HG03354 (cell line): ENCODE results near the gene TMEM255B.

Source experiments
- ATAC-seq: cut with Tn5 transposase; IDR thresholded peaks from one replicate; pipeline ENCODE4 v1.9.1; 2021; ENCODE audit warnings: mild to moderate bottlenecking; ENCODE audit not compliant: unreplicated experiment, poor library complexity, severe bottlenecking

The TMEM255B gene

GRCh38 chr13:113796964-113797676 is 38.1 kb downstream of the TMEM255B start:
- no peak for ATAC-seq

DNA sequence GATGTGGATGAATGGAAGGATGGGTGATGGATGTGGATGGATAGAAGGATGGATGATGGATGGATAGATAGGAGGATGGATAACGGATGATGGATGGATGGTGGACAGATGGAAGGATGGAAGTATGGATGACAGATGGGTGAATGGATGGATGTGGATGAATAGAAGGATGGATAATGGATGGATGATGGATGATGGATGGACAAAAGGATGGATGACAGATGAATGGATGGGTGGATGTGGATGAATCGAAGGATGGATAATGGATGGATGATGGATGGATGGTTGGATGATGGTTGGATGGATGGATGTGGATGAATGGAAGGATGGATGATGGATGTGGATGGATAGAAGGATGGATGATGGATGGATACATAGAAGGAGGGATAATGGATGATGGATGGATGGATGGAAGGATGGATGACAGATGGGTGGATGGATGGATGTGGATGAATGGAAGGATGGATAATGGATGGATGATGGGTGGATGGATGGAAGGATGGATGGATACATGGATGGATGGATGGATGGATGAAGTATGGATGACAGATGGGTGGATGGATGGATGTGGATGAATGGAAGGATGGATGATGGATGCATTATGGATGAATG is 39.3 kb downstream of the TMEM255B start:
- ATAC-seq: no peak

DNA sequence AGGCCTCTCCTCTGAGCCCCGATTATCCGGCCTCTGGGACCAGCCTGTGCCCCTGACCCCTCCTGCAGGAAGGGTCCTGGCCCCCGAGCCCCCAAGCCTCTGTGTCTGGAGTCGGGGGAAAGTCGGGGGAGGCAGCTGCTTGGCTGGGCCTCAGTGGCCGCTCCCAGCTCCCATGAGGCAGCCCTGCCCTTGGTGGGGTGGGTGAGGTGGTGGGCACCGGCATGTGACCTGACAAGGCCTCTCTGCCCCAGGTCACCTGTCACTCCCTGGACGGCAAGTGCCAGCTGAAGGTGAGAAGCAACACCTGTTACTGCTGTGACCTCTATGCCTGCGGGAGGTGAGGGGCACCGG is 41.5 kb downstream of the TMEM255B start:
- ATAC-seq: no peak

DNA sequence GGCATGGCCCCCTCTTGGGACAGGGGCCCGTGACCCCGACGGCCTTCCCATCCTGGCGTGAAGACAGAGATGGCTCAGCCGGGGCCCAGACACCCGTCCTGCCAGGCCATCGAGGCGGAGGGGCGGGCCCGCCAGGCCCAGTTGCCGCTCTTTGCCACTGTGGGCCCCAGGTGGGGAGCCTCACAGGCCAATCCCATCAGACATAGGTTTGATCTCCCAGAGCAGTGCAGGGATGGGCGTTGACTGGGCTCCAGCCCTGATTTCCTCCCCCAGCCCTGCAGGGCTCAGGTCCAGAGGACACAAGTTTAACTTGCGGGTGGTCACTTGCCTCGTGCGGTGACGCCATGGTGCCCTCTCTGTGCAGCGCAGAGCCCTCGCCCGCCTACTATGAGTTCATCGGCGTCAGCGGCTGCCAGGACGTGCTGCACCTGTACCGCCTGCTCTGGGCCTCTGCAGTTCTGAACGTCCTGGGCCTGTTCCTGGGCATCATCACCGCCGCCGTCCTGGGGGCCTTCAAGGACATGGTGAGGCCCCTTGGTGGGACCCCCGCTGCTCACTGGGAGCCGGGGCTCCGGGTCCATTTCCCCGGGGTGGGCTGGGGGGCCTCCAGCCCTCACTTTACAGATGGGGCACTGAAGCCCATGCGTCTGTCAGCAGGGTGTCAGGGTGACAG is 42.4 kb downstream of the TMEM255B start:
- no peak for ATAC-seq

DNA sequence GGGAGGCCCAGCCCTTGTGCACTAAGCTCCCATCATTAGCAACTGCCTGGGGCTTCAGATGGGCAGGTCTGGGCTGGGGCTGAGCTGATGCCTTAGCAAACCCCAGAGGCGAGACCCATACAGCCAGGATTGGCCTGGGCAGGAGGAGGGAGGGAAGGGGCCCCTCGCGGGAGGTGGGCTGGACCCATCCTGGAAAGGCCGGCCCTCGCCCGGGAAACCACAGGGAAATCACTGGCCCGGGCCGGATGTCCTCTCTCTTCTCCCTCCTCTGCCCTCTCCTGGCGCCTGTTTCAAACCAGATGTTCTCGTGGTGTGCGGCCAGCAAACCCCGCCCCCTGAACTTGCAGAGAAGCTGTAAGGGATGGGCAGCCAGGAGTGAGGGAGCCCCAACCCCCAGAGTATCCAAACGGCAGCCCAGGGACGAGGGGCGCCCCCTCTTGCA is 43.1 kb downstream of the TMEM255B start:
- no peak for ATAC-seq

- ATAC-seq: no peak
These were observed 43.7 kb downstream of the TMEM255B start for GRCh38 chr13:113802761-113803160.

GRCh38 chr13:113803409-113804016 is 44.5 kb downstream of the TMEM255B start:
- ATAC-seq: no peak

DNA sequence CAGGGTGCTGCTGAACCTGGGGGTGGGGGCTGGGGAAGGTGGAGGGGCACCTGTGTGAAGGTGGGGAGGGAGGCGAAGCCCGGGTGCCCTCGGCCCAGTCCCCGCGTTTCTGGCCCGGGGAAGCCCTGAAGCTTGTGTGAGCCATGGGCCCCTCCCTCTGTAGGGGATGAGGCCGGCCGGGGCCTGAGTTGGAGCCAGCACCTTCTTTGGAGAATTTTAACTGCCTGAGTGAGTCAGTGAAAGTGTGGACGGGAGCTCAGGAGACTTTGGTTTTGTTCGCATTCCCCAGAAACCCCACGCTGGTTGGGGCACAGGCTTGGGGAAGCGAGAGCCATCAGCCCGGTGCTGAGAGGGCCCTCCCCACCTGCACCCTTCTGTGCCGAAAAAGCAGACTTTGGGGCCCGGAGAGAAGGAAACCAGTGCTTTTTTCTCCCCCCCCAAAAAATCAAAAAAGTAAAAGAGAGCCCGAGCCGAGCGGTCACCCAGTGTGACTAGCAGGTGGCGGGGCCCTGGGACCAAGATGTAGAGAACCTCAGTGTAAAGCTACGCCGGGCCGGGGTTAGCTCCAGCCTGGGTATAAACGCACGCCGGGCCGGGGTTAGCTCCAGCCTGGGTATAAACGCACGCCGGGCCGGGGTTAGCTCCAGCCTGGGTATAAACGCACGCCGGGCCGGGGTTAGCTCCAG is 45.1 kb downstream of the TMEM255B start:
- ATAC-seq: no peak

DNA sequence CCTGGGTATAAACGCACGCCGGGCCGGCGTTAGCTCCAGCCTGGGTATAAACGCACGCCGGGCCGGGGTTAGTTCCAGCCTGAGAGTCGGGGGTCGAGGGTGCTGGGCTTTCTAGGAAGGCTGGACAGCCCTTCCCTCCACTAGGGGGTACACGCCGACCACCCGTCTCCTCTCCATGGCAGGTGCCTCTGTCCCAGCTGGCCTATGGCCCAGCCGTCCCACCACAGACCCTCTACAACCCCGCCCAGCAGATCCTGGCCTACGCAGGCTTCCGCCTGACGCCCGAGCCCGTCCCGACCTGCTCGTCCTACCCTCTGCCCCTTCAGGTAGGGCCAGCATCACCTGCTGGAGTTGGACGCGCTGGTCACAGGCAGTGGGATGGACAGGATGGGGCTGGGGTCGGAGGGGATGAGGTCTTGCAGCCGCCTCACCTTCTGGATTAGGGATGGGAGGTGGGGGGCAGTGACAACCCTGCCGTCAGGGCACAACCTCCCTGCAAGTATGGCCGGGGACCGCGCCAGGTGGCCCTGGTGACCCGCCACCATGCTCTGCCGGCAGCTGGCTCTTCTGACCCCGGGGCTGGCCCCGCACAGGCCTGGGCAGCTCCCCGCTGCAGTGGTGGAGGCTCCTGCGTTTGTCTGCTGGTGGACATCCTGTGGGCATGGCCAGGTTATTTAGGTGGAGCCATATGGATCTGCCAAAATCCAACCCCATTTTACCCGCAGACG is 45.8 kb downstream of the TMEM255B start:
- ATAC-seq: no peak

DNA sequence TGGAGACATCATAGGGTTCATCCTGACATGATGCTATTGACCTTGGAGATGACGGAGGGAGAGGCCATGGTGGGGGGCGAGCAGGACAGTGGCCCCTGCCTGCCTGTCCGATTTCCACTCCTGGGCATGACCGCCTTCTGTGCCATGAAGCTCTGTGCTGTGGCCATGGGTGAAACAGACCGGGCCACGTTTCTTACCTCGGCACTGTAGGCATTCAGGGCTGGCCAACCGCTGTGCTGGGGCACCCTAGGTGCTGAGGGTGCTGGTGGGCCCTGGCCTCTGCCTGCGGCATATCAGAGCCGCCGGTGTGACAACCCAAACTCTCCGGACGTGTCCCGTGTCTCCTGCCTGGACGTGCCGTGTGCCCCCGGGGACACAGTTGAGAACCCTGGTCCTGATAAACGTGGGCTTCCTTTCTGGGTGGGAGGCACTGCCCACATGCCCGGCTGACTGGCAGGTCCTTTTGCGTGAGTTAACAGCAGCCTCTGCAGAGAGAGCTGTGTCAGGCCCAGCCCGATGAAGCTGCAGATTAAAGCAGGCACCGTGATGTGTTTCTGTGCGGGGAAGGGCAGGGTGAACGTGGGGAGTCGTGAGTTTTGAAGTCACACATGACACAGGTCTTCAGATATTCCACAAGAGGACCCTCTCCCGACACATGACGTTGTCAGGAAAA is 46.5 kb downstream of the TMEM255B start:
- no peak for ATAC-seq

DNA sequence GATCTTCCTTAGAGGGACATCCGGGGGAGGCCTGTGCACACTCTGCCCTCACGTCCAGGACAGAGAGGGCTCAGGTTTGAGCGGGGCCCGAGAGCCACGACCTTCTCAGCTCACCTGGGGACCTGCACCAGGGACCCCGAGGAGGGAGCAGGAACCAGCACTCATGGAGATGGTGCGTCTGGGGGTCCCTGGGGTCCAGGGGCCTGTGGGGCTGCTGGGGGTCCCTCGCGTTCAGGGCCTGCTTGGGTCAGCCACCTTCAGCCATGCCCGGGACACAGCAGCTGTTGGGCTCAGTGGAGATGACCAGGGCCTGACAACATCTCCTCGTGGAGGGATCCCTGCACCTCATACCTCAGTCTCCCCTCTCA is 47.1 kb downstream of the TMEM255B start:
- ATAC-seq: no peak

DNA sequence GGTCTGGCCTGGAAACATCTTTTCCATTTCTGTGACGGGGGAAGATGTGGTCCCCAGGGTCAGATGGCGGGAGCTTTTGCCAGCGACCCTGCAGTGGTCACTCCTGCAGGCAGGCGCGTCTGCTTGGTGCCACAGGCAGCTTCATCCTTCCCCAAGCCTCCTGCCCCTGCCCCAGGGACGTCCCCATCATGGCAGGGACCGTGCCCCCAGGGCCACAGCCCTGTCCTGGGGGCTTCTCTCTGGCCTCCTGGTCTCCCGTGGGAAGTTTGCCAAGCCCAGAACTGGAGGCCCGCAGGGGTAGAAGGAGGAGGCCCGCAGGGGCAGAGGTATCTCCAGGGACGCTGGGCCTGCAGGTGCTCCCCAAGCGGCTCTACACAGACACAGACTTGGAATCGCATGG is 47.5 kb downstream of the TMEM255B start:
- ATAC-seq: no peak

DNA sequence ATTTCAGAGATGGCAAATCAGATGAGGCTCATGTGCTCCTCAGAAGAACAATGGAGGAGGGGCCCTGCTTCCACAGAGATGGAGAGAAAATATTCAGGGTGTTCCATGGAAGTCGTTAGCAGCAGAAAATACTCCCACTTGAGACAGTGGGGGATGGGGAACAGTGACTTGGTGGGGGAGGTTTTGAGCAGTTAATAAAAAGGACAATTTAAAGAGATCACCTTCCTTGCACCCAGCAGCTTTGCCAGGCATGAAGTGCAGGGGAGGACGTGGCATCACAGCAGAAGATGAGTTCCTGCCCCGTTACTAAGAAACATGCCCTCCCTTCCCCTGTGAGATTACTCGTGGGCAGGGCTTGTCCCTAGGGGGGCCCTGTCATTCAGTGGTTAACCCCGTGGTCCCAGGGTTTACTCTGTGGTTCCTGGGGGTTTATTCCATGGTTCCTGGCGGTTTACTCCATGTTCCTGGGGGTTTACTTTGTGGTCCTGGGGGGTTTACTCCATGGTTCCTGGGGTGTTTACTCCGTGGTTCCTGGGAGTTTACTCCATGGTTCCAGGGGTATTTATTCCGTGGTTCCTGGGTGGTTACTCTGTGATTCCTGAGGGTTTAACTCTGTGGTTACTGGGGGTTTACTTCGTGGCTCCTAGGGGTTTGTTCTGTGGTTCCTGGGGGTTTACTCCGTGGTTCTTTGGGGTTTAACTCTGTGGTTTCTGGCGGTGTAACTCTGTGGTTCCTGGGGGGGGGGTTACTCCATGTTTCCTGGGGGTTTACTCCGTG is 49.2 kb downstream of the TMEM255B start:
- ATAC-seq: no peak

DNA sequence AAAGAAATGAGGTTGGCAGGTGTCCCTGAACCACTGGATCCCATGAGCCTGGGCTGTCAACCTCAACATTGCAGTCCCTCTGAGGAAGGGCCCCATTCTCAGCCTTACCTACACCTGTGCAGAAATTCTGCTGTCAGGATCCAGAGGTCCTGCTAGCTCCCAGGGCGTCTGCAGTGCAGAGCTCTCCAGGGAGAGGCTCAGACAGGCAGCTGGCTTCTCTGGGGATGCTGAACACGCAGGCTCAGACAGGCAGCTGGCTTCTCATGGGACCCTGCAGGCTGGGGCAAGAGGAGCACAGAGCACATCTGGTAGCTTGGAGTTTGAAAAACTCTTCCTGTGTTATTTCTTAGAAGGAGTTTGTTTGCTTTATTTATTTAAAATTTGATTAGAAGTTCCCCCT is 50.9 kb downstream of the TMEM255B start:
- no peak for ATAC-seq

- ATAC-seq: no peak
These were observed 51.6 kb downstream of the TMEM255B start for GRCh38 chr13:113810640-113811039.

- ATAC-seq: no peak
These were observed 52.3 kb downstream of the TMEM255B start for GRCh38 chr13:113811081-113811928.

DNA sequence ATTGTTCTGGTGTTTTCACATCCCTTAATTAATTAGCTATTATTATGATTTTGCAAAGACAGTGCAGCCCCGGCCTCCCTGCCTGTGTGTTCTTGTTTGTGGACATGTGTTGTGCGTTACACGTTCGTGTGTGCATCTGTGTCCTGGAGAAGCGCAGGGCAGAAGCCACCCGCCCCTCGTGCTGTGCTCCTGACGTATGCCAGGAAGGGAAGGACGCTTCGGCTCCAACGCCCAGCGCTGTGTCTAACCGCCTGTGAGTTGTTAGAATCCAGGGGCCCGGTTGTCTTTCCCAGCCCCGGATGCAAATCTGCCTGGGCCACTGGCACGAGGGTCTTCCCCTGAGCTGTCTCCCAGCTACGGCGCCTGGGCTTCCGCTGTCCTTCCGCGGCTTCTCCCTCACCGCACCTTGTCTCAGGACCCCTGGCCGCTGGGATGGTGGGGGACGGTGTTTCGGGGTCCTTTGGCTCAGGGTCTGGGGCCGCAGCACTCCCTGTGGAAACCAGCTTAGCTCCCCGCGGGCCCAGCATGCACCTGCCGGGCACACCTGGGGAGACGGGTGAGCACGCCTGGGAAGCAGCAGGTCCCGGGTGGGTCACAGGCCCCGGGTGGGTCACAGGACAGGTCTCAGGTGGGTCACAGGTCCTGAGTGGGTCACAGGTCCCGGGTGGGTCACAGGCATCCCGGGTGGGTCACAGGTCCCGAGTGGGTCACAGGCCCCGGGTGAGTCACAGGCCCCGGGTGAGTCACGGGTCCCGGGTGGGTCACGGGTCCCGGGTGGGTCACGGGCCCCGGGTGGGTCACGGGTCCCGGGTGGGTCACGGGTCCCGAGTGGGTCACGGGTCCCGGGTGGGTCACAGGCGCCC is 53.4 kb downstream of the TMEM255B start:
- ATAC-seq: no peak
